HepG2 (cell line): Measurements from ENCODE around the gene SH3GLB2. TPM values are rescaled to one million over a fixed set of nuclear protein-coding genes. Genes with fewer than 3 reads are reported as not detected.

Experiments
- CENPBD1 ChIP-seq: sonication (generic); formaldehyde crosslinking; IDR thresholded peaks from 2 replicates; pipeline ENCODE4 v1.8.0; 2022; ENCODE audit warnings: missing genetic modification reagents, low read depth, mild to moderate bottlenecking, borderline replicate concordance
- DRAP1 ChIP-seq: IDR thresholded peaks from 2 replicates; pipeline ENCODE4 v1.6.1; 2016; ENCODE audit warnings: missing genetic modification reagents, missing compliant biosample characterization
- EED ChIP-seq: sonication (generic); formaldehyde crosslinking; IDR thresholded peaks from 2 replicates; pipeline ENCODE4 v1.5.0; 2020; ENCODE audit warnings: mild to moderate bottlenecking, missing genetic modification reagents
- EZH2 ChIP-seq: conservative IDR thresholded peaks from 2 replicates; pipeline ENCODE4 v1.6.1; 2012; ENCODE audit warnings: mild to moderate bottlenecking, low read depth, low read length, moderate library complexity
- FOXM1 ChIP-seq: sonication (generic); formaldehyde crosslinking; IDR thresholded peaks from 2 replicates; pipeline ENCODE4 v1.5.0; 2020; ENCODE audit warnings: missing genetic modification reagents
- HNF1B ChIP-seq: sonication (generic); formaldehyde crosslinking; IDR thresholded peaks from 2 replicates; pipeline ENCODE4 v1.5.1; 2020; ENCODE audit warnings: mild to moderate bottlenecking, moderate library complexity, missing genetic modification reagents
- MTA3 ChIP-seq: sonication (generic); formaldehyde crosslinking; IDR thresholded peaks from 2 replicates; pipeline ENCODE4 v1.4.0; 2020; ENCODE audit warnings: missing genetic modification reagents
- MZF1 ChIP-seq: sonication (generic); formaldehyde crosslinking; IDR thresholded peaks from 2 replicates; pipeline ENCODE4 v1.8.1; 2023; ENCODE audit warnings: mild to moderate bottlenecking, missing genetic modification reagents, borderline replicate concordance
- RFXAP ChIP-seq: sonication (generic); formaldehyde crosslinking; IDR thresholded peaks from 2 replicates; pipeline ENCODE4 v1.4.0; 2020; ENCODE audit warnings: missing genetic modification reagents, borderline replicate concordance
- SAP130 ChIP-seq: IDR thresholded peaks from 2 replicates; pipeline ENCODE4 v1.6.1; 2016; ENCODE audit warnings: low read depth
- SOX13 ChIP-seq, 3 experiments: fragments of 450-650 bp in 1 of 3; sonication (generic) in 1 of 3; formaldehyde crosslinking in 1 of 3; IDR thresholded peaks in 2 of 3; conservative IDR thresholded peaks in 1 of 3; 2 replicates each; pipeline versions ENCODE4 v1.5.0 to v1.6.1; 2016 to 2020; ENCODE audit warnings: antibody characterized with exemption in 1 of 3, mild to moderate bottlenecking in 1 of 3, missing compliant biosample characterization in 1 of 3, missing genetic modification reagents in 1 of 3, moderate library complexity in 1 of 3
- SRSF9 ChIP-seq: fragments of 200-400 bp; formaldehyde crosslinking; IDR thresholded peaks from 2 replicates; pipeline ENCODE4 v1.6.1; 2018; ENCODE audit warnings: borderline replicate concordance, mild to moderate bottlenecking, low read depth, low read length; ENCODE audit not compliant: insufficient read depth, poor library complexity, severe bottlenecking
- UBTF ChIP-seq: sonication (generic); formaldehyde crosslinking; IDR thresholded peaks from 2 replicates; pipeline ENCODE4 v1.4.0; 2020; ENCODE audit warnings: mild to moderate bottlenecking, missing genetic modification reagents
- ZBTB1 ChIP-seq: sonication (generic); formaldehyde crosslinking; IDR thresholded peaks from 2 replicates; pipeline ENCODE4 v1.4.0; 2020; ENCODE audit warnings: missing genetic modification reagents, borderline replicate concordance
- ZBTB25 ChIP-seq: IDR thresholded peaks from 2 replicates; pipeline ENCODE4 v1.6.1; 2018; ENCODE audit warnings: missing genetic modification reagents
- ZMYM2 ChIP-seq: sonication (generic); formaldehyde crosslinking; IDR thresholded peaks from 2 replicates; pipeline ENCODE4 v1.8.0; 2022; ENCODE audit warnings: mild to moderate bottlenecking, missing genetic modification reagents
- ZMYM3 ChIP-seq: sonication (generic); formaldehyde crosslinking; IDR thresholded peaks from 2 replicates; pipeline ENCODE4 v1.5.1; 2020; ENCODE audit warnings: mild to moderate bottlenecking, missing genetic modification reagents
- ZNF12 ChIP-seq: sonication (generic); formaldehyde crosslinking; IDR thresholded peaks from 2 replicates; pipeline ENCODE4 v1.5.0; 2020; ENCODE audit warnings: missing genetic modification reagents
- ZNF20 ChIP-seq: sonication (generic); formaldehyde crosslinking; IDR thresholded peaks from 2 replicates; pipeline ENCODE4 v1.4.0; 2020; ENCODE audit warnings: mild to moderate bottlenecking, moderate library complexity, missing genetic modification reagents
- ZNF232 ChIP-seq: sonication (generic); formaldehyde crosslinking; IDR thresholded peaks from 2 replicates; pipeline ENCODE4 v1.4.0; 2020; ENCODE audit warnings: missing genetic modification reagents, borderline replicate concordance
- ZNF382 ChIP-seq: sonication (generic); formaldehyde crosslinking; IDR thresholded peaks from 2 replicates; pipeline ENCODE4 v1.5.0; 2020; ENCODE audit warnings: missing genetic modification reagents, mild to moderate bottlenecking, borderline replicate concordance
- ZNF570 ChIP-seq: sonication (generic); formaldehyde crosslinking; IDR thresholded peaks from 2 replicates; pipeline ENCODE4 v1.4.0; 2020; ENCODE audit warnings: mild to moderate bottlenecking, missing genetic modification reagents, borderline replicate concordance
- ZNF589 ChIP-seq: sonication (generic); formaldehyde crosslinking; conservative IDR thresholded peaks from 2 replicates; pipeline ENCODE4 v1.8.0; 2022; ENCODE audit warnings: mild to moderate bottlenecking, moderate library complexity, missing genetic modification reagents
- polyA plus RNA-seq, 8 experiments: library from polyadenylated mRNA; depleted of rRNA in 3 of 8; stranded (reverse) in 7 of 8; unstranded in 1 of 8; fragments of >200 nt; fragmentation: Illumina TruSeq in 4 of 8; extraction: Trizol in 4 of 8; gene quantifications; 2 replicates each; pipeline versions ENCODE4 v1.2.1 to v1.2.3, GENCODE V29; 2011 to 2016; ENCODE audit warnings: low read depth in 4 of 8, missing spikeins in 1 of 8, mixed read lengths in 1 of 8; ENCODE audit not compliant: insufficient read depth in 1 of 8
- total RNA-seq, 5 experiments: library from RNA; depleted of rRNA; stranded (reverse); fragments of >200 nt; fragmentation: Illumina TruSeq; extraction: Trizol; gene quantifications; 2 replicates each; pipeline ENCODE4 v1.2.3, GENCODE V29; 2016; ENCODE audit warnings: low read depth in 1 of 5

SH3GLB2 gene
- total and polyA plus RNA-seq, 2 of the 13 experiments (the other 11 are each of a cell fraction or from before 2014, with no cell fraction given) = 24.0 to 40.6 TPM

GRCh38 chr9:129036241-129036922 lies 8.3 kb upstream of the SH3GLB2 start, which contains the start of gene MIGA2 (continued):
- TF ChIP-seq MTA3 (CRISPR knock-in tag) (no peak), EED (CRISPR knock-in tag) (no peak), FOXM1 (CRISPR knock-in tag) (no peak), DRAP1 (CRISPR knock-in tag) (peak; percentile 92), HNF1B (peak; percentile 76; the same call in 1 of the 2 replicates), ZNF589 (no peak), EZH2 (no peak), ZNF382 (CRISPR knock-in tag) (no peak), SAP130 (peak; percentile 92), ZMYM2 (CRISPR knock-in tag) (no peak), CENPBD1 (CRISPR knock-in tag) (no peak), ZBTB25 (CRISPR knock-in tag) (no peak), RFXAP (CRISPR knock-in tag) (0 out of 2 replicates have a peak, but pooled peaks have one; percentile 28), ZMYM3 (CRISPR knock-in tag) (no peak), ZNF232 (CRISPR knock-in tag) (0 out of 2 replicates have a peak, but pooled peaks have one; percentile 29), ZNF20 (no peak), ZNF570 (CRISPR knock-in tag) (no peak), ZBTB1 (CRISPR knock-in tag) (no peak), MZF1 (CRISPR knock-in tag) (no peak), UBTF (CRISPR knock-in tag) (peak; percentile 81), SRSF9 (no peak), ZNF12 (CRISPR knock-in tag) (no peak; the same call in 1 of the 2 replicates), SOX13 (IDR thresholded peaks at IDR 0.05) (0 out of 2 replicates have a peak, but pooled peaks have one; percentile 20), SOX13 (CRISPR knock-in tag; conservative IDR thresholded peaks at IDR 0.05 in 1 of 2, IDR thresholded peaks at IDR 0.05 in 1 of 2) (no peak; a peak in 1 of 4 replicates)
